Ascending aorta (tissue), 2 donors: Measurements from ENCODE around the gene ENKUR. TPM values are rescaled to one million over a fixed set of nuclear protein-coding genes. Genes with fewer than 3 reads are reported as not detected.

Experiments
- DNase-seq, 2 donors: peaks; one replicate each; pipeline ENCODE4 v3.0.0-alpha.2; 2019; ENCODE audit warnings: low spot score in 2 of 2
- H3K27ac ChIP-seq, 2 donors: fragments of 200-600 bp; sonication (generic); one replicate each; pipeline ENCODE4 v1.5.1; 2016 to 2017; ENCODE audit warnings: mild to moderate bottlenecking in 1 of 2
- H3K27me3 ChIP-seq: fragments of 200-600 bp; sonication (generic); one replicate; pipeline ENCODE4 v1.5.1; 2017
- H3K36me3 ChIP-seq, 2 donors: fragments of 200-600 bp; sonication (generic); one replicate each; pipeline ENCODE4 v1.5.1; 2016
- H3K4me1 ChIP-seq, 2 donors: fragments of 200-600 bp; sonication (generic); one replicate each; pipeline ENCODE4 v1.5.1; 2016 to 2017; ENCODE audit warnings: mild to moderate bottlenecking in 1 of 2
- H3K4me3 ChIP-seq, 2 donors: fragments of 200-600 bp; sonication (generic); one replicate each; pipeline ENCODE4 v1.5.1; 2016 to 2017; ENCODE audit warnings: mild to moderate bottlenecking in 1 of 2
- H3K9me3 ChIP-seq, 2 donors: fragments of 200-600 bp; sonication (generic); one replicate each; pipeline ENCODE4 v1.5.1; 2016
- intact Hi-C: fragments of 100-400 bp; cut with DNase I; formaldehyde crosslinking; loops from one replicate; pipeline ENCODE4 v1.15.1; 2023
- total RNA-seq: library from RNA; depleted of rRNA; stranded (reverse); fragments of >200 nt; gene quantifications from one replicate; pipeline ENCODE4 v1.1.0, GENCODE V29; 2016
- TF ChIP-seq, protein P1 (sequence below), 3 experiments: fragments of 200-600 bp in 2 of 3; fragments of 450-650 bp in 1 of 3; sonication (generic) in 2 of 3; IDR thresholded peaks; one replicate each; pipeline ENCODE4 v1.5.1; 2016 to 2019; ENCODE audit warnings: antibody characterized with exemption in 3 of 3, mild to moderate bottlenecking in 1 of 3, moderate library complexity in 1 of 3

Gene ENKUR
- total RNA-seq, 1 donor from 2014 or later: not detected

- TF ChIP-seq, protein P1, sequence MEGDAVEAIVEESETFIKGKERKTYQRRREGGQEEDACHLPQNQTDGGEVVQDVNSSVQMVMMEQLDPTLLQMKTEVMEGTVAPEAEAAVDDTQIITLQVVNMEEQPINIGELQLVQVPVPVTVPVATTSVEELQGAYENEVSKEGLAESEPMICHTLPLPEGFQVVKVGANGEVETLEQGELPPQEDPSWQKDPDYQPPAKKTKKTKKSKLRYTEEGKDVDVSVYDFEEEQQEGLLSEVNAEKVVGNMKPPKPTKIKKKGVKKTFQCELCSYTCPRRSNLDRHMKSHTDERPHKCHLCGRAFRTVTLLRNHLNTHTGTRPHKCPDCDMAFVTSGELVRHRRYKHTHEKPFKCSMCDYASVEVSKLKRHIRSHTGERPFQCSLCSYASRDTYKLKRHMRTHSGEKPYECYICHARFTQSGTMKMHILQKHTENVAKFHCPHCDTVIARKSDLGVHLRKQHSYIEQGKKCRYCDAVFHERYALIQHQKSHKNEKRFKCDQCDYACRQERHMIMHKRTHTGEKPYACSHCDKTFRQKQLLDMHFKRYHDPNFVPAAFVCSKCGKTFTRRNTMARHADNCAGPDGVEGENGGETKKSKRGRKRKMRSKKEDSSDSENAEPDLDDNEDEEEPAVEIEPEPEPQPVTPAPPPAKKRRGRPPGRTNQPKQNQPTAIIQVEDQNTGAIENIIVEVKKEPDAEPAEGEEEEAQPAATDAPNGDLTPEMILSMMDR (IDR thresholded peaks at IDR 0.05): no peak
- H3K27ac ChIP-seq: no peak overlapping the region
- no peaks in the 10 kb centered on the region for H3K27me3 ChIP-seq
- H3K9me3 ChIP-seq: no peaks in the 10 kb centered on the region
- H3K36me3 ChIP-seq: no peaks in the 10 kb centered on the region
- H3K4me1 ChIP-seq: peaks cover 0 to 7% of the 10 kb centered on the region in 2 donors
- no peak overlapping the region for H3K4me3 ChIP-seq
- DNase-seq: no peak
- intact Hi-C loops: no loop called here
Measured at GRCh38 chr10:25049966-25050365, 34.0 kb upstream of the ENKUR start.

DNA sequence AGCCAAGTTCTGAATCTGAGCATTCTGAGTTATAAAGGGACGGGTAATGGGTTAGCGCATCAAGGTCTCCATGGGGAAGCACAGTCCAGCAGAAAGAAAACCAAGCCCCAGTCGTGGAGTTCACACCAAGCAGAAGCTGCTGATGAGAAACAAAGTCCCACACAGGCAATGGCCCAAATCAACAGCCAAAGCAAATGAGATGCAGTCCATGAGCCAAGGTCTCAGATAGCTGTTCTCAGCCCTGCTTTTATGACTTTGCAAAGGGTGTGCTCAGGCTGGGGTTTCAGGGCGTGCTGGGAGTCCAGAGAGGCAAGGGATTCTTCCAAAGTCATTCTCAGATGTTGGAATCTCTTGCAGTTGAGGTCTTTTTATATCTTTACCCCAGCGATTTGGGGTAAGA lies 32.5 kb upstream of the ENKUR start:
- Histone ChIP-seq H3K36me3 (no peaks in the 10 kb centered on the region), H3K27ac (peak overlapping the region in 1 of 2 donors; percentile 20), H3K4me1 (peaks cover 0 to 7% of the 10 kb centered on the region in 2 donors), H3K27me3 (no peaks in the 10 kb centered on the region), H3K9me3 (no peaks in the 10 kb centered on the region), H3K4me3 (no peak overlapping the region)
- no peak for DNase-seq
- TF ChIP-seq, protein P1 (IDR thresholded peaks at IDR 0.05): no peak
- intact Hi-C loops: no loop called here

DNA sequence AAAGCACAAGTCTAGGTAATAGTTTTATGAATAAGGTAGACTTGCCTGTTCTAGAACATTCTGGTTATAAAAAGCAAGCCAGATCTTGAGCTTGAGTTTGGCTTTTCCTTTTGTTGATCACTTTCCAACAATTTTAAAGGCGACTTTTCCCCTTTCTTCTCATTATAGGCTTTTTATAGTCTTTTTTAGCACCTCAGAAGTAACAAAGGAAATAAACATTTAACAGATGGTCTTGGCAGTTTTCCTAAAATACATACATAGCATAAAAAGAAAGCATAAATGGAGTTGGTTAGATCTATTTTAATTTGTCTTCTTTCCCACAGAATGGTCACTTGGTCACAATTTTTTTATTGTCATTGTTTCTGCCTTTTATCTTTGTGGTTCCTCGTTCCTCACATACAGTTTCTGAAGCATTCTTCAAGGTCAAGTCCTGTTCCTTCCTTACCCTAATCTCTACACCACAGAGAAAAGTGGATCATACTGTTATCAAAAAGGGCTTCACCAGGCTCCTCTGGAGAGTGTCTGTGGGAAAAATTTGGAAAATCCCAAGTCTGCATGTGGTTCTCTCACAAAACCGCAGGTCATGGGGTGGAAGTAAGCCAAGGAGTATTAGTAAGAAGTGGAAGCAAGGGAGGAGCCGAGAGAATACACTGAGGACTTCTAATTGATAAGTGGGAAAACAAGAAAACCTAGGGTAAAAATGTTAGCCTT lies 31.8 kb upstream of the ENKUR start:
- no peak overlapping the region for H3K4me3 ChIP-seq
- intact Hi-C loops: no loop called here
- H3K9me3 ChIP-seq: no peaks in the 10 kb centered on the region
- no peak for DNase-seq
- H3K36me3 ChIP-seq: no peaks in the 10 kb centered on the region
- H3K27ac ChIP-seq: peak overlapping the region; percentile 16 to 20
- H3K27me3 ChIP-seq: no peaks in the 10 kb centered on the region
- H3K4me1 ChIP-seq: peaks cover 0 to 7% of the 10 kb centered on the region in 2 donors
- TF ChIP-seq, protein P1 (IDR thresholded peaks at IDR 0.05): no peak

- DNase-seq: no peak
- Histone ChIP-seq H3K9me3 (no peaks in the 10 kb centered on the region), H3K27ac (peak overlapping the region; percentile 16 to 20), H3K4me3 (no peak overlapping the region), H3K36me3 (no peaks in the 10 kb centered on the region), H3K4me1 (peaks cover 0 to 7% of the 10 kb centered on the region in 2 donors), H3K27me3 (no peaks in the 10 kb centered on the region)
- intact Hi-C loops: no loop called here
- TF ChIP-seq, protein P1 (IDR thresholded peaks at IDR 0.05): no peak
Measured at GRCh38 chr10:25047088-25047487, 31.1 kb upstream of the ENKUR start.

DNA sequence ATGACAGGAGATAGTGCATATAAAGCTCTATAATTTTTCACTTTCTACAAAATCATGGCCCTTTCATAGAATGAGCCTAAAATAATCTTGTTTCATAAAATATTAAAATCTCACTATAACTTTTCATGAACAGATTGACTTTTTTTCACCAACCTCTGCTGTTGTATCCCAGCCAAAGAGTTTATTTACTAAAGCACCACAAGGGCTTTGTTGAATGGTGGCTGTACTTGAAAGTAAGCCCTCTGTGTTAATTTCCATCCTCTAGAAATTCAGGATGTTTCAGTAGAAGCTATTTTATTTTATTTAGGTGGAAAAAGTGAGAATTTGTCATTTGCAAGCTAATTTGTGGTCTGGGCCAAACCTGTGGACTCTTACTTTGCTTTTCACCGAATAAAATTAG lies 30.7 kb upstream of the ENKUR start:
- H3K27me3 ChIP-seq: no peaks in the 10 kb centered on the region
- no peaks in the 10 kb centered on the region for H3K9me3 ChIP-seq
- no peaks in the 10 kb centered on the region for H3K36me3 ChIP-seq
- peaks cover 0 to 7% of the 10 kb centered on the region in 2 donors for H3K4me1 ChIP-seq
- intact Hi-C loops: no loop called here
- peak overlapping the region in 1 of 2 donors; percentile 20 for H3K27ac ChIP-seq
- DNase-seq: no peak
- H3K4me3 ChIP-seq: no peak overlapping the region
- TF ChIP-seq, protein P1 (IDR thresholded peaks at IDR 0.05): no peak
